ENCODE results near the gene TRUB1. TPM values are rescaled to one million over a fixed set of nuclear protein-coding genes. Genes with fewer than 3 reads are reported as not detected.

TRUB1 gene
- total RNA-seq, 3 donors from 2014 or later (not counting 1 experiment from before 2014, with no cell fraction given): 7.3 to 10.3 (median 10.1) TPM

DNA sequence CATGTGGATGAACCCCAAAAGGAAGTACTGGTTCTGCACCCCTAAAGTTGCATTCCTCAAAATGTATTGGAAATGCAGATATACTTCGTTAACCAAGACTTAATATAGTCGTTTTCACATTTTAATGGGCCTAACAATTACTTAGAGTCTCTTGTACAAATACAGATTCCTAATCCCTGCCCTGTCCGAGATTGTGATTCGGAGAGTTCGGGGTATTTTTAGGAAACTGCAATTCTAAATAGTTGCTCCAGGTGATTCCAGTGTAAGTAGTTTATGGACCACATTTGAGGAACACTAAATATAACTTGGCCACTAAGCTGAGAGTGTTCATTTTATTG is 830 bp downstream of the TRUB1 start:
- no peak overlapping the region for H3K27ac ChIP-seq (ENCODE audit: low read length)
- peaks cover 30 to 31% of the 10 kb centered on the region in 2 donors for H3K4me1 Mint-ChIP-seq

DNA sequence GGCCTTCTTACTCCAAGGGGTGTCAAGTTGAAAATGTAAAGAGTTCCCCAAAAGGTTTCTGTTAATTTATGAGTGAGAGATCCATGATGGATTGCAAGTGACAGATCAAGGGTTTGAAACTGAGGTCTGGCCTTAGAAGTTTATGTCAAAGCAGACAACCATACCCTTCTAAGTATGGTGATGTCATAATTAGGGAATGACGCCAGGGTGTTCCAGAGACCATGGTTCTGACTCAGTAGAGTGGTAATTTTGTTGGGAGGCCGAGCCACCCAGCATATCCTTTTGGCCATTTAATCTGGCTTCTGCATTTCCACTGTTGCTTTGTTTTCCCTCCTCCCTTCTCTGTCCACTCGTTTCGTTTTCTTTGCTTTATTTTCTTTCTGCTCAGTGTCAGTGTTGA is 2.7 kb downstream of the TRUB1 start:
- peak overlapping the region; percentile 5 for H3K4me3 Mint-ChIP-seq

More for the DNA sequence above, 830 bp downstream of the TRUB1 start:
- Histone ChIP-seq H3K4me3 (ENCODE audit: low read length) (peak overlapping the region; percentile 83), H3K9me3 (ENCODE audit: control insufficient read depth, insufficient read depth, low read length) (no peaks in the 10 kb centered on the region), H3K36me3 (ENCODE audit: control insufficient read depth, insufficient read depth, low read length) (peaks cover 14% of the 10 kb centered on the region), H3K27me3 (ENCODE audit: control insufficient read depth, insufficient read depth, low read length) (no peaks in the 10 kb centered on the region), H3K4me1 (ENCODE audit: control insufficient read depth, insufficient read depth, low read length) (peaks cover 7% of the 10 kb centered on the region)
- H3K36me3 Mint-ChIP-seq: no peaks in the 10 kb centered on the region
- H3K4me3 Mint-ChIP-seq: peak overlapping the region; percentile 92
- no peak for ATAC-seq
- TF ChIP-seq, protein P1, sequence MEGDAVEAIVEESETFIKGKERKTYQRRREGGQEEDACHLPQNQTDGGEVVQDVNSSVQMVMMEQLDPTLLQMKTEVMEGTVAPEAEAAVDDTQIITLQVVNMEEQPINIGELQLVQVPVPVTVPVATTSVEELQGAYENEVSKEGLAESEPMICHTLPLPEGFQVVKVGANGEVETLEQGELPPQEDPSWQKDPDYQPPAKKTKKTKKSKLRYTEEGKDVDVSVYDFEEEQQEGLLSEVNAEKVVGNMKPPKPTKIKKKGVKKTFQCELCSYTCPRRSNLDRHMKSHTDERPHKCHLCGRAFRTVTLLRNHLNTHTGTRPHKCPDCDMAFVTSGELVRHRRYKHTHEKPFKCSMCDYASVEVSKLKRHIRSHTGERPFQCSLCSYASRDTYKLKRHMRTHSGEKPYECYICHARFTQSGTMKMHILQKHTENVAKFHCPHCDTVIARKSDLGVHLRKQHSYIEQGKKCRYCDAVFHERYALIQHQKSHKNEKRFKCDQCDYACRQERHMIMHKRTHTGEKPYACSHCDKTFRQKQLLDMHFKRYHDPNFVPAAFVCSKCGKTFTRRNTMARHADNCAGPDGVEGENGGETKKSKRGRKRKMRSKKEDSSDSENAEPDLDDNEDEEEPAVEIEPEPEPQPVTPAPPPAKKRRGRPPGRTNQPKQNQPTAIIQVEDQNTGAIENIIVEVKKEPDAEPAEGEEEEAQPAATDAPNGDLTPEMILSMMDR (IDR thresholded peaks at IDR 0.05): no peak
- no peaks in the 10 kb centered on the region for H3K9me3 Mint-ChIP-seq
- no peaks in the 10 kb centered on the region for H3K27me3 Mint-ChIP-seq (ENCODE audit: low read depth in 2 of 2)
- intact Hi-C loops (cut with micrococcal nuclease): loop anchor here (10.0 kb wide), 1 partner anchor 394 kb away; no protein-coding TSS in a partner anchor
- no peak for DNase-seq
- WGBS (ENCODE audit: insufficient coverage): 34% methylated on average over 5 of the region's 5 CpGs
- H3K27ac Mint-ChIP-seq: peak overlapping the region; percentile 91 to 94

GRCh38 chr10:114943000-114943399 is 5.0 kb downstream of the TRUB1 start:
- Mint-ChIP-seq H3K9me3 (no peaks in the 10 kb centered on the region), H3K27me3 (ENCODE audit: low read depth in 2 of 2) (no peaks in the 10 kb centered on the region), H3K27ac (no peak overlapping the region), H3K4me1 (peaks cover 35 to 40% of the 10 kb centered on the region in 2 donors), H3K36me3 (peaks cover 11% of the 10 kb centered on the region), H3K4me3 (no peak overlapping the region)
- H3K9me3 ChIP-seq (ENCODE audit: control insufficient read depth, insufficient read depth, low read length): no peaks in the 10 kb centered on the region
- ATAC-seq: no peak
- no peaks in the 10 kb centered on the region for H3K27me3 ChIP-seq (ENCODE audit: control insufficient read depth, insufficient read depth, low read length)
- peaks cover 7% of the 10 kb centered on the region for H3K4me1 ChIP-seq (ENCODE audit: control insufficient read depth, insufficient read depth, low read length)
- TF ChIP-seq, protein P1 (IDR thresholded peaks at IDR 0.05): no peak
- no peak overlapping the region for H3K27ac ChIP-seq (ENCODE audit: low read length)
- WGBS (ENCODE audit: insufficient coverage): 97% methylated on average over 5 of the region's 5 CpGs
- intact Hi-C loops (cut with micrococcal nuclease): no loop called here
- no peak for DNase-seq
- no peak overlapping the region for H3K4me3 ChIP-seq (ENCODE audit: low read length)
- H3K36me3 ChIP-seq (ENCODE audit: control insufficient read depth, insufficient read depth, low read length): peaks cover 26% of the 10 kb centered on the region

More for the DNA sequence above, 2.7 kb downstream of the TRUB1 start:
- H3K9me3 Mint-ChIP-seq: no peaks in the 10 kb centered on the region
- Histone ChIP-seq H3K9me3 (ENCODE audit: control insufficient read depth, insufficient read depth, low read length) (no peaks in the 10 kb centered on the region), H3K36me3 (ENCODE audit: control insufficient read depth, insufficient read depth, low read length) (peaks cover 18% of the 10 kb centered on the region), H3K4me3 (ENCODE audit: low read length) (no peak overlapping the region), H3K27me3 (ENCODE audit: control insufficient read depth, insufficient read depth, low read length) (no peaks in the 10 kb centered on the region), H3K27ac (ENCODE audit: low read length) (no peak overlapping the region), H3K4me1 (ENCODE audit: control insufficient read depth, insufficient read depth, low read length) (peaks cover 7% of the 10 kb centered on the region)
- TF ChIP-seq, protein P1 (IDR thresholded peaks at IDR 0.05): no peak
- no peak for DNase-seq
- peaks cover 9% of the 10 kb centered on the region for H3K36me3 Mint-ChIP-seq
- H3K27me3 Mint-ChIP-seq (ENCODE audit: low read depth in 2 of 2): no peaks in the 10 kb centered on the region
- H3K27ac Mint-ChIP-seq: no peak overlapping the region
- intact Hi-C loops (cut with micrococcal nuclease): no loop called here
- H3K4me1 Mint-ChIP-seq: peaks cover 31 to 35% of the 10 kb centered on the region in 2 donors
- 83% methylated on average over 1 of the region's 4 CpGs for WGBS (ENCODE audit: insufficient coverage)
- ATAC-seq: no peak

DNA sequence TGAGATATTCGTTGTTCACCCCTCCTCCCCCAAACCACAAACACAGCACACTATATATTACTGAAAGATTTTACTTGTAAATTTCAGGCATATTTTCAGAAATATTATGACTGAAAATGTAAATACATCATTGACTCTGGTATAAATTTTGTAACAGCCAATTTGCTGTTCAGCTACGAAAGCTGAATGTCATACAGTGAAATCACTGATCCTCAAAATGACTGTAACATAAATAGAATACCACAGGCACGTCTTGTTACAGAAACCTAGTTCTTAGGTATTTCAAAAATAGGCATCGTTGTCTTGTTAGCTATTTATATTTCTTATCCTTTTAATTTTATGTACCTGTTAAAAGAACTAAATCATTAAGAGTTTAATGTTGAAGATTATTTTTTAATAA is 15.1 kb downstream of the TRUB1 start:
- Mint-ChIP-seq H3K4me1 (peaks cover 43 to 48% of the 10 kb centered on the region in 2 donors), H3K27me3 (ENCODE audit: low read depth in 2 of 2) (no peaks in the 10 kb centered on the region), H3K9me3 (no peaks in the 10 kb centered on the region), H3K27ac (no peak overlapping the region), H3K36me3 (peaks cover 12% of the 10 kb centered on the region), H3K4me3 (no peak overlapping the region)
- no peak overlapping the region for H3K27ac ChIP-seq (ENCODE audit: low read length)
- peaks cover 9% of the 10 kb centered on the region for H3K36me3 ChIP-seq (ENCODE audit: control insufficient read depth, insufficient read depth, low read length)
- no peaks in the 10 kb centered on the region for H3K9me3 ChIP-seq (ENCODE audit: control insufficient read depth, insufficient read depth, low read length)
- no peak overlapping the region for H3K4me3 ChIP-seq (ENCODE audit: low read length)
- no peak for DNase-seq
- no peak for ATAC-seq
- intact Hi-C loops (cut with micrococcal nuclease): no loop called here
- no peaks in the 10 kb centered on the region for H3K27me3 ChIP-seq (ENCODE audit: control insufficient read depth, insufficient read depth, low read length)
- TF ChIP-seq, protein P1 (IDR thresholded peaks at IDR 0.05): no peak
- 100% methylated on average over 1 of the region's 4 CpGs for WGBS (ENCODE audit: insufficient coverage)
- H3K4me1 ChIP-seq (ENCODE audit: control insufficient read depth, insufficient read depth, low read length): no peaks in the 10 kb centered on the region

Measured in natural killer cell (primary cell).